HCT116 (cell line): ENCODE results near the gene NAALADL2. TPM values are rescaled to one million over a fixed set of nuclear protein-coding genes. Genes with fewer than 3 reads are reported as not detected.

Source experiments
- ATAC-seq: fragments of 200-7000 bp; cut with Tn5 transposase; 2 replicates; pipeline ENCODE4 v1.9.1; 2020; ENCODE audit warnings: mild to moderate bottlenecking, moderate library complexity
- BruUV-seq: library from RNA; stranded (reverse); fragments of 400-500 nt; replicated peaks from 2 replicates; lab custom pipeline; 2021; lab: Mats Ljungman, UMichigan
- CTCF ChIA-PET: fragments of 300-600 bp; sonication (Branson Sonifier 250); formaldehyde crosslinking; loops from one replicate; lab custom pipeline; 2021; ENCODE audit warnings: antibody characterized with exemption; lab: Charles Lee
- POLR2A ChIA-PET: fragments of 300-600, 350-600 bp; sonication (Branson Sonifier 250); formaldehyde crosslinking; loops from one replicate; lab custom pipeline; 2021; ENCODE audit warnings: antibody characterized with exemption; lab: Charles Lee
- RAD21 ChIA-PET, 2 experiments: fragments of 300-600 bp; sonication (Branson Sonifier 250); formaldehyde crosslinking; loops; one replicate each; lab custom pipeline; 2023; ENCODE audit warnings: low total read pairs in 2 of 2; ENCODE audit not compliant: uncharacterized antibody in 2 of 2, unreplicated experiment in 2 of 2, low non-redundant PET in 1 of 2; lab: Charles Lee
- DNase-seq: peaks from one replicate; pipeline ENCODE4 v3.0.0-alpha.2; 2010; ENCODE audit warnings: low read depth, low spot score
- H2AFZ ChIP-seq: fragments of 200-600 bp; shearing (Covaris generic), sonication (generic); 2 replicates; pipeline ENCODE4 v1.6.1; 2017; ENCODE audit warnings: low read depth, mixed run types, mixed read lengths, antibody characterized with exemption, low read length; ENCODE audit not compliant: poor library complexity, severe bottlenecking
- H3K27ac ChIP-seq: 2 replicates; pipeline ENCODE4 v1.5.1; 2012; ENCODE audit warnings: low read depth, low read length
- H3K27me3 ChIP-seq: fragments of 200-600 bp; sonication (generic); 2 replicates; pipeline ENCODE4 v1.6.1; 2016; ENCODE audit warnings: mixed run types, low read length, mixed read lengths; ENCODE audit not compliant: insufficient read depth
- H3K36me3 ChIP-seq, 2 experiments: fragments of 200-500 bp in 1 of 2; fragments of 200-600 bp in 1 of 2; sonication (Bioruptor generic) in 1 of 2; sonication (generic) in 1 of 2; 2 replicates each; pipeline versions ENCODE4 v1.5.1 to v1.6.1; 2014 to 2016; ENCODE audit warnings: low read length in 2 of 2, inconsistent platforms in 1 of 2, mixed read lengths in 1 of 2, mixed run types in 1 of 2; ENCODE audit not compliant: insufficient read depth in 2 of 2, control insufficient read depth in 1 of 2
- H3K4me1 ChIP-seq, 2 experiments: fragments of 200-600 bp in 1 of 2; sonication (generic) in 1 of 2; 2 replicates each; pipeline versions ENCODE4 v1.5.1 to v1.6.1; 2012 to 2017; ENCODE audit warnings: low read length in 2 of 2, inconsistent platforms in 1 of 2, mild to moderate bottlenecking in 1 of 2, mixed read lengths in 1 of 2, mixed run types in 1 of 2, moderate library complexity in 1 of 2; ENCODE audit not compliant: insufficient read depth in 2 of 2, control insufficient read depth in 1 of 2
- H3K4me2 ChIP-seq: fragments of 200-600 bp; sonication (generic); 2 replicates; pipeline ENCODE4 v1.6.1; 2017; ENCODE audit warnings: mixed run types, low read length, mixed read lengths
- H3K4me3 ChIP-seq, 2 experiments: fragments of 200-600 bp in 1 of 2; sonication (generic) in 1 of 2; replicated peaks in 1 of 2; 2 replicates each; pipeline ENCODE4 v1.5.1; 2011 to 2016; ENCODE audit warnings: low read length in 2 of 2, control low read depth in 1 of 2, low read depth in 1 of 2, mild to moderate bottlenecking in 1 of 2, mixed read lengths in 1 of 2, mixed run types in 1 of 2
- H3K79me2 ChIP-seq: fragments of 200-600 bp; sonication (generic); 2 replicates; pipeline ENCODE4 v1.6.1; 2017; ENCODE audit warnings: mild to moderate bottlenecking, mixed run types, low read length, moderate library complexity, mixed read lengths; ENCODE audit not compliant: insufficient read depth
- H3K9ac ChIP-seq: fragments of 200-600 bp; sonication (generic); 2 replicates; pipeline ENCODE4 v1.6.1; 2016; ENCODE audit warnings: low read length, mixed read lengths
- H3K9me2 ChIP-seq: fragments of 200-600 bp; sonication (generic), shearing (Covaris generic); 2 replicates; pipeline ENCODE4 v1.6.1; 2017; ENCODE audit warnings: mixed run types, mild to moderate bottlenecking, moderate library complexity; ENCODE audit not compliant: insufficient read depth
- H3K9me3 ChIP-seq, 2 experiments: fragments of 200-500 bp in 1 of 2; fragments of 200-600 bp in 1 of 2; sonication (Bioruptor generic) in 1 of 2; sonication (generic) in 1 of 2; 2 replicates each; pipeline ENCODE4 v1.6.1; 2014 to 2017; ENCODE audit warnings: low read length in 2 of 2, mixed read lengths in 2 of 2, inconsistent platforms in 1 of 2, low read depth in 1 of 2, mild to moderate bottlenecking in 1 of 2, mixed run types in 1 of 2, moderate library complexity in 1 of 2; ENCODE audit not compliant: control insufficient read depth in 1 of 2, insufficient read depth in 1 of 2
- H4K20me1 ChIP-seq: fragments of 200-600 bp; sonication (generic), shearing (Covaris generic); 2 replicates; pipeline ENCODE4 v1.6.1; 2017; ENCODE audit warnings: mixed run types, mild to moderate bottlenecking, moderate library complexity; ENCODE audit not compliant: insufficient read depth
- ATF3 ChIP-seq: IDR thresholded peaks from 2 replicates; pipeline ENCODE4 v1.6.1; 2012
- CTCF ChIP-seq, 3 experiments: fragments of 200-600 bp in 1 of 3; sonication (generic) in 1 of 3; IDR thresholded peaks in 2 of 3; conservative IDR thresholded peaks in 1 of 3; 2 replicates each; pipeline ENCODE4 v1.5.1; 2012 to 2017; ENCODE audit warnings: low read depth in 2 of 3, low read length in 2 of 3, antibody characterized with exemption in 1 of 3, borderline replicate concordance in 1 of 3, control low read depth in 1 of 3, mild to moderate bottlenecking in 1 of 3, mixed read lengths in 1 of 3, mixed run types in 1 of 3, moderate library complexity in 1 of 3; ENCODE audit not compliant: insufficient read depth in 1 of 3
- EZH2 ChIP-seq: fragments of 200-600 bp; sonication (generic); IDR thresholded peaks from 2 replicates; pipeline ENCODE4 v1.6.1; 2017; ENCODE audit warnings: antibody characterized with exemption, mixed run types
- FOSL1 ChIP-seq: IDR thresholded peaks from 2 replicates; pipeline ENCODE4 v1.6.1; 2012; ENCODE audit warnings: low read depth
- JUND ChIP-seq: IDR thresholded peaks from 2 replicates; pipeline ENCODE4 v1.6.1; 2012
- MAX ChIP-seq: IDR thresholded peaks from 2 replicates; pipeline ENCODE4 v1.6.1; 2012
- POLR2AphosphoS5 ChIP-seq: IDR thresholded peaks from 2 replicates; pipeline ENCODE4 v1.6.1; 2011; ENCODE audit warnings: mild to moderate bottlenecking, low read depth, low read length, moderate library complexity
- RAD21 ChIP-seq: IDR thresholded peaks from 2 replicates; pipeline ENCODE4 v1.6.1; 2012; ENCODE audit warnings: low read depth, mild to moderate bottlenecking
- REST ChIP-seq: IDR thresholded peaks from 2 replicates; pipeline ENCODE4 v1.6.1; 2012; ENCODE audit warnings: low read depth
- SRF ChIP-seq: IDR thresholded peaks from 2 replicates; pipeline ENCODE4 v1.6.1; 2012; ENCODE audit warnings: low read depth
- TCF7L2 ChIP-seq: IDR thresholded peaks from 2 replicates; pipeline ENCODE4 v1.7.0; 2011; ENCODE audit warnings: borderline replicate concordance, inconsistent platforms; ENCODE audit not compliant: insufficient read depth, insufficient read length; ENCODE audit errors: extremely low read depth
- YY1 ChIP-seq: IDR thresholded peaks from 2 replicates; pipeline ENCODE4 v1.6.1; 2011; ENCODE audit warnings: low read length, low read depth, moderate library complexity, mild to moderate bottlenecking; ENCODE audit not compliant: insufficient replicate concordance; ENCODE audit errors: extremely low read depth
- ZFX ChIP-seq: fragments of 450-650 bp; IDR thresholded peaks from 2 replicates; pipeline ENCODE4 v1.6.1; 2017
- ZNF274 ChIP-seq: fragments of 200-500 bp; sonication (Bioruptor generic); IDR thresholded peaks from 2 replicates; pipeline ENCODE4 v1.6.1; 2014; ENCODE audit warnings: mild to moderate bottlenecking, low read depth, low read length, inconsistent platforms
- intact Hi-C: fragments of 100-400 bp; cut with micrococcal nuclease; formaldehyde crosslinking; loops from 2 replicates; pipeline ENCODE4 v1.10.0; 2022
- total RNA-seq: library from RNA; stranded (reverse); gene quantifications from one replicate; pipeline ENCODE4 v1.2.1, GENCODE V29; 2021; ENCODE audit not compliant: unreplicated experiment

The NAALADL2 gene
- total RNA-seq, 1 experiment from 2014 or later, result 2.9 TPM

GRCh38 chr3:175226444-175226843, 367.3 kb downstream of the NAALADL2 start:
- Histone ChIP-seq H3K36me3 (no peaks in the 10 kb centered on the region), H3K9ac (no peak overlapping the region), H3K27ac (no peak overlapping the region), H4K20me1 (no peaks in the 10 kb centered on the region), H3K27me3 (no peaks in the 10 kb centered on the region), H3K4me3 (no peak overlapping the region), H3K4me2 (no peak overlapping the region), H3K79me2 (no peaks in the 10 kb centered on the region), H2AFZ (no peak overlapping the region), H3K9me2 (no peaks in the 10 kb centered on the region), H3K4me1 (peaks cover 5 to 7% of the 10 kb centered on the region in 2 experiments; a peak in 3 of 4 replicates), H3K9me3 (no peaks in the 10 kb centered on the region)
- intact Hi-C loops, result no loop called here
- no TSS peak for BruUV-seq
- ChIA-PET CTCF (no interaction called here), RAD21 (no interaction called here), POLR2A (no interaction called here)
- TF ChIP-seq ZNF274, result no peak
- TF ChIP-seq TCF7L2, result no peak
- no peak for TF ChIP-seq EZH2
- no peak for TF ChIP-seq POLR2AphosphoS5
- DNase-seq, result no peak
- ATAC-seq, result no peak

GRCh38 chr3:175227126-175227525, 368.0 kb downstream of the NAALADL2 start:
- H3K27me3 ChIP-seq, result no peaks in the 10 kb centered on the region
- H3K9me2 ChIP-seq, result no peaks in the 10 kb centered on the region
- no peak overlapping the region for H3K27ac ChIP-seq
- H2AFZ ChIP-seq, result no peak overlapping the region
- DNase-seq (no peak), ATAC-seq (no peak)
- ChIA-PET CTCF (no interaction called here), RAD21 (no interaction called here), POLR2A (no interaction called here)
- H3K4me2 ChIP-seq, result no peak overlapping the region
- H3K4me1 ChIP-seq, result peaks cover 5 to 7% of the 10 kb centered on the region in 2 experiments; a peak in 3 of 4 replicates
- H3K36me3 ChIP-seq, result no peaks in the 10 kb centered on the region
- H3K9me3 ChIP-seq, result no peaks in the 10 kb centered on the region
- no peaks in the 10 kb centered on the region for H3K79me2 ChIP-seq
- no peak overlapping the region for H3K4me3 ChIP-seq
- no TSS peak for BruUV-seq
- no peaks in the 10 kb centered on the region for H4K20me1 ChIP-seq
- intact Hi-C loops, result no loop called here
- H3K9ac ChIP-seq, result no peak overlapping the region
- no peak for TF ChIP-seq MAX
- no peak for TF ChIP-seq JUND
- TF ChIP-seq SRF, result no peak
- no peak for TF ChIP-seq REST
- no peak for TF ChIP-seq CTCF (IDR thresholded peaks at IDR 0.05 in 2 of 3, conservative IDR thresholded peaks at IDR 0.05 in 1 of 3; ENCODE audit: borderline replicate concordance in 1 of 3, insufficient read depth in 1 of 3, low read depth in 2 of 3, low read length in 2 of 3)
- TF ChIP-seq FOSL1, result no peak
- TF ChIP-seq YY1, result no peak
- no peak for TF ChIP-seq TCF7L2
- TF ChIP-seq ZNF274, result no peak
- no peak for TF ChIP-seq RAD21
- TF ChIP-seq ZFX, result no peak
- TF ChIP-seq ATF3, result no peak
- no peak for TF ChIP-seq EZH2
